Aorta (tissue), 5 donors: ENCODE measurements around the gene AGAP1. TPM values are rescaled to one million over a fixed set of nuclear protein-coding genes. Genes with fewer than 3 reads are reported as not detected.

Experiments
- ATAC-seq: fragments of 200-7000 bp; cut with Tn5 transposase; one replicate; pipeline ENCODE4 v1.9.1; 2022; ENCODE audit warnings: moderate library complexity; ENCODE audit not compliant: low FRiP score
- DNase-seq, 2 donors: peaks; one replicate each; pipeline ENCODE4 v3.0.0-alpha.2; 2020
- H3K27ac ChIP-seq, 2 donors: one replicate each; pipeline ENCODE4 v1.5.1; 2013; ENCODE audit warnings: low read length in 2 of 2, mild to moderate bottlenecking in 2 of 2, moderate library complexity in 2 of 2, control low read depth in 1 of 2, inconsistent platforms in 1 of 2, low read depth in 1 of 2
- H3K27me3 ChIP-seq, 2 donors: one replicate each; pipeline ENCODE4 v1.6.1; 2013; ENCODE audit warnings: control low read depth in 1 of 2, low read length in 1 of 2, mild to moderate bottlenecking in 1 of 2, moderate library complexity in 1 of 2; ENCODE audit not compliant: insufficient read depth in 2 of 2, control insufficient read depth in 1 of 2
- H3K36me3 ChIP-seq, 2 donors: one replicate each; pipeline ENCODE4 v1.6.1; 2013; ENCODE audit warnings: control low read depth in 1 of 2, low read length in 1 of 2, mild to moderate bottlenecking in 1 of 2; ENCODE audit not compliant: insufficient read depth in 2 of 2, control insufficient read depth in 1 of 2
- H3K4me1 ChIP-seq, 2 donors: one replicate each; pipeline ENCODE4 v1.6.1; 2013; ENCODE audit warnings: low read length in 2 of 2, control low read depth in 1 of 2, mild to moderate bottlenecking in 1 of 2, moderate library complexity in 1 of 2; ENCODE audit not compliant: insufficient read depth in 2 of 2, control insufficient read depth in 1 of 2
- H3K4me3 ChIP-seq, 2 donors: one replicate each; pipeline ENCODE4 v1.5.1; 2013; ENCODE audit warnings: low read length in 2 of 2, control low read depth in 1 of 2, mild to moderate bottlenecking in 1 of 2
- H3K9me3 ChIP-seq: one replicate; pipeline ENCODE4 v1.6.1; 2013; ENCODE audit warnings: mild to moderate bottlenecking, low read length; ENCODE audit not compliant: control insufficient read depth
- WGBS, 2 donors: extraction: QIAGEN DNeasy Blood & Tissue Kit; methylation state at CpG; one replicate each; pipeline ENCODE4 v1.1.7; 2013; 5-methylcytosine and 5-hydroxymethylcytosine counted together
- intact Hi-C, 2 donors: fragments of 100-400 bp; cut with DNase I; formaldehyde crosslinking; loops; one replicate each; pipeline versions ENCODE4 v1.14.2 to v1.15.0; 2022
- polyA plus RNA-seq, 2 donors: library from polyadenylated mRNA; stranded (reverse); fragments of 200-250 nt; gene quantifications; one replicate each; pipeline ENCODE4 v1.2.3, GENCODE V29; 2013
- total RNA-seq, 2 donors: library from RNA; stranded (reverse); fragmentation: NEBNext Ultra II Directional; extraction: Animal tissue kit (Norgen Biotek cat#: 25700); gene quantifications; one replicate each; pipeline ENCODE4 v1.2.1, GENCODE V29; 2021
- donor health status: healthy with polysubstance abuse.
- donor health status: Bipolar disorder and iron deficiency.
- donor health status: DM: no; HTN: no; CAD: no.
- donor health status: DM: no; HTN: no; CAD: no.
- donor health status: DM: yes; HTN: yes; CAD: no.

The AGAP1 gene
- total and polyA plus RNA-seq, 4 donors: 3.0 to 32.7 (median 12.7) TPM

GRCh38 chr2:235537587-235537986 lies 43.7 kb downstream of the AGAP1 start:
- Histone ChIP-seq H3K36me3 (no peaks in the 10 kb centered on the region), H3K4me1 (no peaks in the 10 kb centered on the region), H3K4me3 (no peak overlapping the region), H3K27ac (no peak overlapping the region), H3K9me3 (no peaks in the 10 kb centered on the region), H3K27me3 (no peaks in the 10 kb centered on the region)
- WGBS, 2 donors: 23 to 36% methylated on average over 5 of the region's 5 CpGs
- no peak for DNase-seq
- ATAC-seq: no peak
- intact Hi-C loops: no loop called here

- no peak overlapping the region for H3K4me3 ChIP-seq
- H3K36me3 ChIP-seq: no peaks in the 10 kb centered on the region
- no peak overlapping the region for H3K27ac ChIP-seq
- ATAC-seq (no peak), DNase-seq (no peak)
- 82 to 85% methylated on average over 7 of the region's 7 CpGs for WGBS, 2 donors
- H3K4me1 ChIP-seq: no peaks in the 10 kb centered on the region
- H3K9me3 ChIP-seq: no peaks in the 10 kb centered on the region
- intact Hi-C loops: no loop called here
- H3K27me3 ChIP-seq: no peaks in the 10 kb centered on the region
Observed at GRCh38 chr2:235538144-235538639, 44.3 kb downstream of the AGAP1 start.

- H3K27me3 ChIP-seq: no peaks in the 10 kb centered on the region
- intact Hi-C loops: no loop called here
- H3K9me3 ChIP-seq: no peaks in the 10 kb centered on the region
- no peaks in the 10 kb centered on the region for H3K4me1 ChIP-seq
- no peak overlapping the region for H3K4me3 ChIP-seq
- ATAC-seq (no peak), DNase-seq (no peak)
- no peaks in the 10 kb centered on the region for H3K36me3 ChIP-seq
- H3K27ac ChIP-seq: no peak overlapping the region
- WGBS, 2 donors: 89% methylated on average over 5 of the region's 5 CpGs
Observed at GRCh38 chr2:235538981-235539380, 45.1 kb downstream of the AGAP1 start.

GRCh38 chr2:235539773-235540172 lies 45.9 kb downstream of the AGAP1 start:
- Histone ChIP-seq H3K4me3 (no peak overlapping the region), H3K27me3 (no peaks in the 10 kb centered on the region), H3K36me3 (no peaks in the 10 kb centered on the region), H3K4me1 (no peaks in the 10 kb centered on the region), H3K27ac (no peak overlapping the region), H3K9me3 (no peaks in the 10 kb centered on the region)
- intact Hi-C loops: no loop called here
- no peak for DNase-seq
- ATAC-seq: no peak
- 87 to 92% methylated on average over 7 of the region's 7 CpGs for WGBS, 2 donors

GRCh38 chr2:235541016-235541415 lies 47.2 kb downstream of the AGAP1 start:
- WGBS, 2 donors: 93 to 94% methylated on average over 4 to 5 of the region's 5 CpGs
- ATAC-seq: no peak
- no peaks in the 10 kb centered on the region for H3K4me1 ChIP-seq

GRCh38 chr2:235541838-235542549 lies 48.2 kb downstream of the AGAP1 start:
- Histone ChIP-seq H3K27me3 (no peaks in the 10 kb centered on the region), H3K4me1 (no peaks in the 10 kb centered on the region), H3K27ac (no peak overlapping the region), H3K4me3 (no peak overlapping the region), H3K9me3 (no peaks in the 10 kb centered on the region), H3K36me3 (no peaks in the 10 kb centered on the region)
- intact Hi-C loops: no loop called here
- 93% methylated on average over 11 of the region's 11 CpGs for WGBS, 2 donors
- DNase-seq (no peak), ATAC-seq (no peak)

More at GRCh38 chr2:235541016-235541415, 47.2 kb downstream of the AGAP1 start:
- no peak for DNase-seq
- H3K9me3 ChIP-seq: no peaks in the 10 kb centered on the region
- no peak overlapping the region for H3K4me3 ChIP-seq
- no peaks in the 10 kb centered on the region for H3K27me3 ChIP-seq
- no peaks in the 10 kb centered on the region for H3K36me3 ChIP-seq
- intact Hi-C loops: no loop called here
- no peak overlapping the region for H3K27ac ChIP-seq

GRCh38 chr2:235542733-235543127 lies 48.9 kb downstream of the AGAP1 start:
- H3K36me3 ChIP-seq: no peaks in the 10 kb centered on the region
- WGBS, 2 donors: 68 to 69% methylated on average over 9 to 10 of the region's 10 CpGs
- no peaks in the 10 kb centered on the region for H3K4me1 ChIP-seq
- no peak overlapping the region for H3K4me3 ChIP-seq
- DNase-seq: no peak
- no peak overlapping the region for H3K27ac ChIP-seq
- H3K9me3 ChIP-seq: no peaks in the 10 kb centered on the region
- no peaks in the 10 kb centered on the region for H3K27me3 ChIP-seq
- no peak for ATAC-seq
- intact Hi-C loops: no loop called here

- no peak for DNase-seq
- WGBS, 2 donors: 84 to 86% methylated on average over 13 of the region's 13 CpGs
- no peaks in the 10 kb centered on the region for H3K36me3 ChIP-seq
- H3K9me3 ChIP-seq: no peaks in the 10 kb centered on the region
- intact Hi-C loops: no loop called here
- ATAC-seq: no peak
- no peaks in the 10 kb centered on the region for H3K27me3 ChIP-seq
- H3K4me3 ChIP-seq: no peak overlapping the region
- no peak overlapping the region for H3K27ac ChIP-seq
- no peaks in the 10 kb centered on the region for H3K4me1 ChIP-seq
Observed at GRCh38 chr2:235543128-235543750, 49.4 kb downstream of the AGAP1 start.
